Measurements from ENCODE around the gene PTBP3. TPM values are rescaled to one million over a fixed set of nuclear protein-coding genes. Genes with fewer than 3 reads are reported as not detected.

The PTBP3 gene, protein sequence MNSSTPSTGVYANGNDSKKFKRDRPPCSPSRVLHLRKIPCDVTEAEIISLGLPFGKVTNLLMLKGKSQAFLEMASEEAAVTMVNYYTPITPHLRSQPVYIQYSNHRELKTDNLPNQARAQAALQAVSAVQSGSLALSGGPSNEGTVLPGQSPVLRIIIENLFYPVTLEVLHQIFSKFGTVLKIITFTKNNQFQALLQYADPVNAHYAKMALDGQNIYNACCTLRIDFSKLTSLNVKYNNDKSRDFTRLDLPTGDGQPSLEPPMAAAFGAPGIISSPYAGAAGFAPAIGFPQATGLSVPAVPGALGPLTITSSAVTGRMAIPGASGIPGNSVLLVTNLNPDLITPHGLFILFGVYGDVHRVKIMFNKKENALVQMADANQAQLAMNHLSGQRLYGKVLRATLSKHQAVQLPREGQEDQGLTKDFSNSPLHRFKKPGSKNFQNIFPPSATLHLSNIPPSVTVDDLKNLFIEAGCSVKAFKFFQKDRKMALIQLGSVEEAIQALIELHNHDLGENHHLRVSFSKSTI
- 20.1 TPM for polyA plus RNA-seq (2012; ENCODE audit: low read depth, missing spikeins)

DNA sequence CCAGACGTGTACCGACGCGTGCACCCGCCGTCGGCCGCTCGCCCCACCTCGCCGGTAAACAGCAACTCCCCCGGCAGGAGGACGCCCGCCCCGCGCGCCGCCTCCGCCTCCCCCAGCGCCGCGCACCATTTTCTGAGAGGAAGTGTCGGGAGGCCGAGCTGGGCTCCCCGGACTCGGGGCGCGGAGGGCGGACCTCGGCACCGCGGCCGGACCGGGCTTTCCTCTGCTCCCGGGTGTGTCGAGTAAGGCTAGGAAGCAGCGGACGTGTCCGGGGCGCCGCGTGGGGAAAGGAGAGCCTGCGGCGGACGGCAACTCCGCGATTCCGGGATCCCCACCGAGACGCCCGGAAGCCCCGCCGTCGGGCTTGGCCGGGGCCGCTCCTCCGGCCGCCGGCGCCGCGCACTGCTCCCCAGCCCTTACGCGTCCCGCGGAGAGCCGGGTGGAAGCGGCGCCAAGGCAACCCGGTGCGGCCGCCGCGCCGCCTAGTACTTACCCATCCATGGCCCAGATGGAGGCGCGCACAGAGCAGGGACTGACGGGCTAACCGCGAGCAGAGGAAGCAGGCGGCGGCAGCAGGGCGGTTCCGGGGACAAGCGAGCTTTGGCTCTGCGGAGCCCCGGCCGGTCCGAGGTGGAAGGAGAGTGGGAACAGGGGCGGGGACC is at the start of gene PTBP3:
Gene PTBP3 (minus strand): TSS at position 643 of the 662 bp plus-strand sequence. CDS start 35,754 bp downstream, outside the sequence.
- TF ChIP-seq POLR2A (IDR thresholded peaks at IDR 0.05; ENCODE audit: low read depth, low read length), result peak; percentile 72; the same call in 1 of the 2 replicates
- TF ChIP-seq TAF1 (IDR thresholded peaks at IDR 0.05; ENCODE audit: low read depth, low read length), result peak; percentile 41; the same call in 1 of the 2 replicates
- peak; percentile 69 for TF ChIP-seq SPI1 (IDR thresholded peaks at IDR 0.05; ENCODE audit: low read depth, low read length)
- TF ChIP-seq PAX5 (IDR thresholded peaks at IDR 0.05; ENCODE audit: insufficient read depth, low read length, severe bottlenecking), result no peak
- peak; percentile 92 for FAIRE-seq
- DNase-seq (ENCODE audit: insufficient read length, low spot score), result peak; percentile 46

DNA sequence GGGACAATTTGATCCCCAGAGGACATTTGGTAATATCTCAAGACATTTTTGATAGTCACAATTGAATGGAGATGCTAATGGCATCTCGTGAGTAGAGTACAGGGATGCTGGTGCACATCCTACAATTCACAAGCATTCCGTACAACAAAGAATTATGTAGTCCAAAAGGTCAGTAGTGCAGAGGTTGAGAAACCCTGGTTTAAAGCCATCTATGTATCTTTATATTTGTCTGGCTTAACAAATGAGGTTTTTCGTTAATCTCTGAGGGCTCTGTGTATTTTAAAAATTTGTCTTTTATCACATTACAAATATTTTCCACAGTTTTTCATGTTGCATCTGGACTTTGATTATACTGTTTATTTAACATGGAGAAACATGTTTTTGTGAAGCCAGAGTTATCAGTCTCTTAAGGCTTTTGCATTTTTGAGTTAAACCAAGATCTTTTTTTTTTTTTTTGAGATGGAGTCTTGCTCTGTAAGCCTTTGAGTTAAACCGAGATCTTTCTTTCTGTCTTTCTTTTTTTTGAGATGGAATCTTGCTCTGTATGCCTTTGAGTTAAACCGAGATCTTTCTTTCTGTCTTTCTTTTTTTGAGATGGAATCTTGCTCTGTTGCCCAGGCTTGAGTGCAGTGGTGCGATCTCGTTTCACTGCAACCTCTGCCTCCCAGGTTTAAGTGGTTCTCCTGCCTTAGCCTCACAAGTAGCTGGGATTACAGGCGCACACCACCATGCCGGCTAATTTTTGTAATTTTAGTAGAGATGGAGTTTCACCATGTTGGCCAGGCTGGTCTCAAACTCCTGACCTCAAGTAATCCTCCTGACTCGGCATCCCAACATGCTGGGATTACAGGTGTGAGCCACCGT is 49.3 kb upstream of the PTBP3 start:
- FAIRE-seq (no peak), DNase-seq (ENCODE audit: insufficient read length, low spot score) (no peak)
- TF ChIP-seq TAF1 (IDR thresholded peaks at IDR 0.05; ENCODE audit: low read depth, low read length) (no peak), PAX5 (IDR thresholded peaks at IDR 0.05; ENCODE audit: insufficient read depth, low read length, severe bottlenecking) (no peak), POLR2AphosphoS5 (IDR thresholded peaks at IDR 0.05; ENCODE audit: low read depth, low read length) (no peak), POLR2A (IDR thresholded peaks at IDR 0.05; ENCODE audit: low read depth, low read length) (no peak), POU2F2 (IDR thresholded peaks at IDR 0.05; ENCODE audit: low read depth, low read length) (no peak), SPI1 (IDR thresholded peaks at IDR 0.05; ENCODE audit: low read depth, low read length) (no peak)

DNA sequence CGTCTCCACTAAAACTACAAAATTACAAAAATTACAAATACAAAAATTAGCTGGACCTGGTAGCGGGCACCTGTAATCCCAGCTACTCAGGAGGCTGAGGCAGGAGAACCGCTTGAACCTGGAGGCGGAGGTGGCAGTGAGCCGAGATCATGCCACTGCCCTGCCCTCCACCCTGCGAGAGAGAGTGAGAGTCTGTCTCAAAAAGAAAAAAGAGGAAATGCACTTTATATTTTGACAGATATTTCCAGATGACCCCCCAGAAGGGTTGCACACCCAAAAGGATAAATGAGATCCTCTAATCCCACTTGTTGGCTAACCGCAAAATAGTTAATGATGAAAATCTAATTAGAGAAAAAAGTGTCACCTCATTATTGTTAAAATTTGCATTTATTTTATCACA is 48.6 kb upstream of the PTBP3 start:
- DNase-seq (ENCODE audit: insufficient read length, low spot score), result no peak
- TF ChIP-seq POU2F2 (IDR thresholded peaks at IDR 0.05; ENCODE audit: low read depth, low read length) (no peak), SPI1 (IDR thresholded peaks at IDR 0.05; ENCODE audit: low read depth, low read length) (peak; percentile 38; the same call in 1 of the 2 replicates)
- no peak for FAIRE-seq

DNA sequence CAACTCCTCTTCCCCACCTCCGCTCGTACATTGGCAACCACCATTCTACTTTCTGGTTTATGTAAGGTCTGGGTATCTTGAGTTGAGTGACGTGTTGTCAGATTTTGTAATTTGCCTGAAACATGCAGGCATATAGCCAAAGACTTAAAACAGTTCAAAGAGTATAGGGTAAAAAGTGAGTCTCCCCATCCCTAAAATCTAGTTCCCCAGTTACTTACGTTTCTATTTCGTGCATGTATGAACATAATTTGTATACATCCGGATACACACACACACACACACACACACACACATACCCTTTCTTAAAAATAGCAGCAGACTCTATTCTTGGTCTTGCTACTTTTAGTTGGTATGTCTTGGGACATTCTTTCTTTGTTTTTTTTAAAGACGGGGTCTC is 47.4 kb upstream of the PTBP3 start:
- DNase-seq (ENCODE audit: insufficient read length, low spot score) (no peak), FAIRE-seq (no peak)
- TF ChIP-seq SPI1 (IDR thresholded peaks at IDR 0.05; ENCODE audit: low read depth, low read length), result no peak
- TF ChIP-seq POLR2AphosphoS5 (IDR thresholded peaks at IDR 0.05; ENCODE audit: low read depth, low read length), result no peak
- peak; percentile 37; the same call in 1 of the 2 replicates for TF ChIP-seq POLR2A (IDR thresholded peaks at IDR 0.05; ENCODE audit: low read depth, low read length)

DNA sequence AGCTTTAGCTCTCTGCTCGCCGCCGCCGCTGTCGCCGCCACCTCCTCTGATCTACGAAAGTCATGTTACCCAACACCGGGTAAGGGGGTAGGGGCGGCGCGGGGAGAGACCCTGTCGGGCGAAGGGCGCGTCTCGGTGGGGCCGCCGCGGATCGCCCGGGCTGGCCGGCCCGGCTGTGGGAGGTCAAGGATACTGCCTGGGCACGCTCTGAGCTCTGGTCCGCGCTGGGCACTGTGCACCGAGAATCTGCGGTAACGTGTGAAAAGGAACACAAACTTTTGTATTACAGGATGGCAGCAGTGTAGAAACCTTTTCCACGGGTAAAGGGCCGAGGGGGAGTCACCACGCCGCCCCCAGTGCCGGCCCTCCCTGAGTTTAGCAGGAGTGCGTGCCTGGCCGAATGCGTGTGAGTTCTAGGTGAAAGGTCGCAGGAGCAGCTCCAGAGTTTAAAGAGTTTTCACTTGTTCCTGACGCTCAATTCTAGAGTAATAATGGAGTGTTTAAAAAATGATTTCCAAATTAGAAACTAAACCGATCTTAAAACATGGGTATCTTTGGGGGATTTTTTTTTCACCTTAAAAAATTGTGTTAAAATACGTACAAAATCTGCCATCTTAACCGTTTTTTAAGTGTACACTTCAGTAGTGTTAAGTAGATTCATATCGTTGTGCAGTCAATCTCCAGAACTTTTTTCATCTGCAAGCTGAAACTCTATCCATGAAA is 46.8 kb upstream of the PTBP3 start, which contains the start of gene HSDL2:
Gene HSDL2 (plus strand): TSS at position 7 of the 723 bp plus-strand sequence. CDS start 56 bp downstream, at position 63.
- no peak for FAIRE-seq
- TF ChIP-seq POLR2A (IDR thresholded peaks at IDR 0.05; ENCODE audit: low read depth, low read length) (0 out of 2 replicates have a peak, but pooled peaks have one; percentile 7), TAF1 (IDR thresholded peaks at IDR 0.05; ENCODE audit: low read depth, low read length) (no peak)
- DNase-seq (ENCODE audit: insufficient read length, low spot score), result no peak

DNA sequence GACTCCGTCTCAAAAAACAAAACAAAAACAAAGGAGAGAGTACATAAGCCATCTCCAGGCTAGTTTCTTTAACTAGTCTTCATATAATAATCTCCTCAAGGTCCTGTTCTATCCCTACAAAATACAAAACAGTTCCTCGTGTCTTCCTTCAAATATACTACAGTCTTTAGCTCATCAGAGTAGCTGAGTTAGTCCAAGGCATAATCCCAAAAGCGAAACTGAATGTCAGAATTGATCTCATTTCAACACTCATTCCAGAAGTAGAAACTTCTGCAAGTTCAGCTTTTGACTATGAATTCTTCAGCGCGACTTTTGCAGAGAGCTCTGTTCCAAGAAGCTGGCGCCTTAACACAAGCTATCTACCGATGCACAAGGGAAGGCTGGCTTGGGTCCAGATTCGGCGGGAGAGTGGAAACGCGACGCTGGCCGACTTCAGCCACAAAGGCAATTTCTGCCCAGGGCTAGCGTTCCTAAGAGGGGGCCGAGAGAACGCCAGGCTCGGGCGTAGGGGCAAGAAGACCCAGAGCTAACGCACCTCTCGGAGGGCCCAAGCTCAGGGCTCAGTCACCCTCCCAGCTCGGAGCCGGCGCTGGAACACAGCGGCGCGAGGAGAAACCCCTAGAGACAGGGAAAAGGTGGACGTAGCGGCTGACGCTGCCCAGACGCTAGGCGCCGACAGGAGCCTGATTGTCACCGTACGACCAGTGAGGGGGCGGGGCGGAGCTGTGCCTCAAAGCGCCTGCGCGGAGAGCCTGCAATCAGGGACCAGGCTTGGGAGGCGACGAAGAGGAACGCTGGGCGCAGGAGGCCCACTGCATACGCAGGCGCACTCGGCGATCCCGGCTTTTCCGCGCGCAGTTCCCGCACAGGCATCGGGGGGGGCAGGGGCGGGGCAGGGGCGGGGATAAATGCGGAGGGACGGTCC is 46.0 kb upstream of the PTBP3 start:
- FAIRE-seq, result peak; percentile 88
- peak; percentile 79 for DNase-seq (ENCODE audit: insufficient read length, low spot score)

DNA sequence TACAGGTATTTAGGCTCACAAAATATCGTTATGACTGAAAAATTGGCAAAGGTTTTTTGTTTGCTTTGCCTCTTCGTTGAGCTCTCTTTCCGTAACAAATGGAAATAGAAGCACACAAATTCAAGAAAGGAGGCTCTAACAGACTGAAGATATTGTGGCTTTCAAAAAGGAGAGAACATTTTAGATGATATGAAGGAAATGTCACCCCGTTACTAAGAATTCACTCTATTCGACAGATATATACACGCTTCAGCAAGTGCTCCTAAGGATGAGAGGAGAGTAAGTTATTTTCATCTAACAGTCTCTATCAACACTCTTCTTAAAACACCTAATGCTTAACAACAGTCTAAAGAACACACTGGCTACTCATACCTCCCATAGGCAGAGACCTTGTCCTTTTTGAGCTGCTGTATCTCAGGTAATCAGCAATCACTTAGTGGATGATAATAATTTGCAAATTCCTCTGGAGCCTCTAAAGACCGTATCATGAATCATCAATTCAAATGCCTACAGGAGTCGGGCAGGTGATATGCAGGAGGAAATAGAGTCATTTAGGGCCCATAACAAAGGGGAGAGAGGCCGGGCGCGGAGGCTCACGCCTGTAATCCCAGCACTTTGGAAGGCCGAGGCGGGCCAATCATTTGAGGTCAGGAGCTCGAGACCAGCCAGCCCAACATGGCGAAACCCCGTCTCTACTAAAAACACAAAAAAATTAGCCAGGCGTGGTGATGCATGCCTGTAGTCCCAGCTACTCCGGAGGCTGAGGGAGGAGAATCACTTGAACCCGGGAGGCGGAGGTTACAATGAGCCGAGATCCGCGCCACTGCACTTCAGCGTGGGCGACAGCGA is 45.1 kb upstream of the PTBP3 start:
- no peak for DNase-seq (ENCODE audit: insufficient read length, low spot score)

More for the DNA sequence above, 46.0 kb upstream of the PTBP3 start:
- TF ChIP-seq POLR2A (IDR thresholded peaks at IDR 0.05; ENCODE audit: low read depth, low read length) (peak; percentile 75), POLR2AphosphoS5 (IDR thresholded peaks at IDR 0.05; ENCODE audit: low read depth, low read length) (peak; percentile 70), TAF1 (IDR thresholded peaks at IDR 0.05; ENCODE audit: low read depth, low read length) (0 out of 2 replicates have a peak, but pooled peaks have one; percentile 56), POU2F2 (IDR thresholded peaks at IDR 0.05; ENCODE audit: low read depth, low read length) (no peak; the same call in 1 of the 2 replicates), SPI1 (IDR thresholded peaks at IDR 0.05; ENCODE audit: low read depth, low read length) (no peak), PAX5 (IDR thresholded peaks at IDR 0.05; ENCODE audit: insufficient read depth, low read length, severe bottlenecking) (no peak)

More for the DNA sequence above, 45.1 kb upstream of the PTBP3 start:
- TF ChIP-seq SPI1 (IDR thresholded peaks at IDR 0.05; ENCODE audit: low read depth, low read length) (no peak), POLR2A (IDR thresholded peaks at IDR 0.05; ENCODE audit: low read depth, low read length) (no peak), PAX5 (IDR thresholded peaks at IDR 0.05; ENCODE audit: insufficient read depth, low read length, severe bottlenecking) (no peak), POU2F2 (IDR thresholded peaks at IDR 0.05; ENCODE audit: low read depth, low read length) (no peak), TAF1 (IDR thresholded peaks at IDR 0.05; ENCODE audit: low read depth, low read length) (no peak), POLR2AphosphoS5 (IDR thresholded peaks at IDR 0.05; ENCODE audit: low read depth, low read length) (no peak)
- no peak for FAIRE-seq

All from GM12891 (cell line).